Ishikawa (cell line): Measurements from ENCODE around the gene IL2RG.

Source experiments
- EP300 ChIP-seq: IDR thresholded peaks from 2 replicates; pipeline ENCODE4 v1.6.1; 2012; ENCODE audit warnings: borderline replicate concordance
- FOXM1 ChIP-seq: IDR thresholded peaks from 2 replicates; pipeline ENCODE4 v1.6.1; 2012; ENCODE audit warnings: low read depth, borderline replicate concordance
- RAD21 ChIP-seq: IDR thresholded peaks from 2 replicates; pipeline ENCODE4 v1.6.1; 2012; ENCODE audit warnings: low read depth
- REST ChIP-seq: IDR thresholded peaks from 2 replicates; pipeline ENCODE4 v1.6.1; 2012; ENCODE audit warnings: low read depth, mild to moderate bottlenecking
- TAF1 ChIP-seq: IDR thresholded peaks from 2 replicates; pipeline ENCODE4 v1.6.1; 2012; ENCODE audit warnings: low read depth, mild to moderate bottlenecking
- ZBTB7A ChIP-seq: IDR thresholded peaks from 2 replicates; pipeline ENCODE4 v1.6.1; 2012; ENCODE audit warnings: low read depth
- TF ChIP-seq, protein P1 (sequence below): IDR thresholded peaks from 2 replicates; pipeline ENCODE4 v1.6.1; 2012

GRCh38 chrX:71082822-71083221 lies 28.6 kb downstream of the IL2RG start:
- TF ChIP-seq, protein P1, sequence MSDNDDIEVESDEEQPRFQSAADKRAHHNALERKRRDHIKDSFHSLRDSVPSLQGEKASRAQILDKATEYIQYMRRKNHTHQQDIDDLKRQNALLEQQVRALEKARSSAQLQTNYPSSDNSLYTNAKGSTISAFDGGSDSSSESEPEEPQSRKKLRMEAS: no peak
- TF ChIP-seq ZBTB7A (no peak), FOXM1 (no peak), RAD21 (no peak), TAF1 (no peak), EP300 (no peak), REST (no peak)
